Adrenal gland (tissue), 5 donors: ENCODE measurements around the gene TET3.

Source experiments
- POLR2A ChIP-seq, 2 donors: fragments of 450-650 bp; IDR thresholded peaks; one replicate each; pipeline ENCODE4 v1.6.1; 2017; ENCODE audit warnings: antibody characterized with exemption in 2 of 2, mild to moderate bottlenecking in 2 of 2, moderate library complexity in 1 of 2
- TF ChIP-seq, protein P1 (sequence below), 6 experiments: fragments of 450-650 bp in 4 of 6; fragments of 200-600 bp in 2 of 6; sonication (generic) in 1 of 6; IDR thresholded peaks; 1 replicate in 5 of 6; 2 replicates in 1 of 6; pipeline versions ENCODE4 v1.5.1 to v1.8.0; 2016 to 2021; ENCODE audit warnings: antibody characterized with exemption in 6 of 6, mild to moderate bottlenecking in 2 of 6, moderate library complexity in 1 of 6
- donor health status: DM: no; HTN: no; CAD: no.

DNA sequence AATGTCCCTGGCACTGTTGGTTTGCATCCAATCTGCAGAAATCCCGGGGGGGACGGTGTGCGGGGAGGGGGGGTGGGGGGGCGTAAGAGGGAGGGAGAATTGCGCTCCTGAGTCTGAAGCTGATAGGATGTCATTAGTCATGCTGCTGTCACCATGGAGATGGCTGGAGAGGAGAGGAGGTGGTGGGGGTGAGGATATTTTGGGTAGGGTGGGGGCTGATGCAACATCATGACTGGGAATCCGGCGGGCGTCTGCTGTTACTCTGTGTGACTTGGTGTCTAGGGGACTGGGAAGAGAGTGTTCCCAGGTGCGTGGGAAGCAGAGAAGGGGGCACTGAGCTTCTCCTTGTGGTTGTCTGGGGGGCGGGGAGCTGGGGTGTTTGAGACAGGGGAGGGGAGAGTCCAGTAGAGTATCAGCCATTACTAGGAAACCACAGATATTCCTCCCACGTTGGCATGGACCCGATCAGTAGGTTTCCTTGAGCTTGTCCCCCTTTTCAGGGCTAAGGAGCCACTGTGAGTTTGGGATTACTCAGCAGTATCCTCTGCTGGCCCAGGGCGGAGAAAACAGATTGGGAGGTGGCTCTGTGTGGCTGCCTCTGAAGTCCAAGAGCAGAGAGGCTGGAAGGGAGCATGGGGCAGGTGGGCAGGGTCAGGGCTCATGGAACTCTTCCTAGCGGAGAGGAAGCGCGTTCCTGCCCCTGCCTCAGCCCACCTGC, 18.9 kb downstream of the TET3 start:
- TF ChIP-seq, protein P1, sequence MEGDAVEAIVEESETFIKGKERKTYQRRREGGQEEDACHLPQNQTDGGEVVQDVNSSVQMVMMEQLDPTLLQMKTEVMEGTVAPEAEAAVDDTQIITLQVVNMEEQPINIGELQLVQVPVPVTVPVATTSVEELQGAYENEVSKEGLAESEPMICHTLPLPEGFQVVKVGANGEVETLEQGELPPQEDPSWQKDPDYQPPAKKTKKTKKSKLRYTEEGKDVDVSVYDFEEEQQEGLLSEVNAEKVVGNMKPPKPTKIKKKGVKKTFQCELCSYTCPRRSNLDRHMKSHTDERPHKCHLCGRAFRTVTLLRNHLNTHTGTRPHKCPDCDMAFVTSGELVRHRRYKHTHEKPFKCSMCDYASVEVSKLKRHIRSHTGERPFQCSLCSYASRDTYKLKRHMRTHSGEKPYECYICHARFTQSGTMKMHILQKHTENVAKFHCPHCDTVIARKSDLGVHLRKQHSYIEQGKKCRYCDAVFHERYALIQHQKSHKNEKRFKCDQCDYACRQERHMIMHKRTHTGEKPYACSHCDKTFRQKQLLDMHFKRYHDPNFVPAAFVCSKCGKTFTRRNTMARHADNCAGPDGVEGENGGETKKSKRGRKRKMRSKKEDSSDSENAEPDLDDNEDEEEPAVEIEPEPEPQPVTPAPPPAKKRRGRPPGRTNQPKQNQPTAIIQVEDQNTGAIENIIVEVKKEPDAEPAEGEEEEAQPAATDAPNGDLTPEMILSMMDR (IDR thresholded peaks at IDR 0.05) = no peak
- TF ChIP-seq POLR2A (IDR thresholded peaks at IDR 0.05) = no peak
